ENCODE results near the gene TMEM156. TPM values are rescaled to one million over a fixed set of nuclear protein-coding genes. Genes with fewer than 3 reads are reported as not detected.

TMEM156 gene
- total RNA-seq, 1 donor from 2014 or later = not detected

DNA sequence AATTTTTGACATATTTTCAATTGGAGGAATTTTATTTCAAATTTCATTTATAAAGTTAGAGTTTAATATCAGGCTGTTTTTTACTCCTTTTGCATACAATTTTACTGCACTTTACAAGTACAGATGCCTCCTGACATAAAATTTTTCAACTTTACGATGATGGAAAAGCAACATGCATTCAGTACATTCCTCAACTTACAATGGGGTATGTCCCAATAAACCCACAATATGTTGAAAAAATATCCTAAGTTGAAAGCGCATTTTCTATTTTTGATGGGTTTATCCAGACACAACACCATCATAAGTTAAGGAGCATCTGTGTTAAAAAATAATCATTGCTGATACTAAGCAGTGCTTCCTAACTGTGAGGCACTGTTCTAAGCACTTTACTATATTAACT lies 34.2 kb upstream of the TMEM156 start:
- no peaks in the 10 kb centered on the region for H3K4me1 ChIP-seq

DNA sequence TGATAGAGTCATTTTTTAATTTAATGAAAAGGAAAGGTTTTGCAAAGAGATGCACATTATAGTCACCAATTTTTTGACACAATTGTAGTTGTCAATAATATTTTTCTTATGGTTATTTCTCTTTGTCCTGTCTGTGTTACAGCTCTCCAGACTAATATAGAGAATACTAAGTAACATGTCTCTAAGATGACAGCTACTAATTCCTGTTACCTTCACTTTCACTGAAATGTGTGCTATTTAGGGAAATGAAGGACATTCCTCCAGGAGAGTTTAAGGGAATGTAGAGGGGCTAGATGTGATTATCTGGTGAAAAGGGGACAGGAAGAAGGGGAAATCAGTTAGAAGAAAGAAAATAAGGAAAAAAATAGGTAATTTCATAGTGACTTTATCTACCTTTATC lies 31.2 kb upstream of the TMEM156 start:
- H3K4me1 ChIP-seq = no peaks in the 10 kb centered on the region
- DNase-seq (ENCODE audit: low spot score in 2 of 2) = no peak
- intact Hi-C loops (cut with DNase I) = no loop called here
- no peaks in the 10 kb centered on the region for H3K27me3 ChIP-seq
- TF ChIP-seq, protein P1, sequence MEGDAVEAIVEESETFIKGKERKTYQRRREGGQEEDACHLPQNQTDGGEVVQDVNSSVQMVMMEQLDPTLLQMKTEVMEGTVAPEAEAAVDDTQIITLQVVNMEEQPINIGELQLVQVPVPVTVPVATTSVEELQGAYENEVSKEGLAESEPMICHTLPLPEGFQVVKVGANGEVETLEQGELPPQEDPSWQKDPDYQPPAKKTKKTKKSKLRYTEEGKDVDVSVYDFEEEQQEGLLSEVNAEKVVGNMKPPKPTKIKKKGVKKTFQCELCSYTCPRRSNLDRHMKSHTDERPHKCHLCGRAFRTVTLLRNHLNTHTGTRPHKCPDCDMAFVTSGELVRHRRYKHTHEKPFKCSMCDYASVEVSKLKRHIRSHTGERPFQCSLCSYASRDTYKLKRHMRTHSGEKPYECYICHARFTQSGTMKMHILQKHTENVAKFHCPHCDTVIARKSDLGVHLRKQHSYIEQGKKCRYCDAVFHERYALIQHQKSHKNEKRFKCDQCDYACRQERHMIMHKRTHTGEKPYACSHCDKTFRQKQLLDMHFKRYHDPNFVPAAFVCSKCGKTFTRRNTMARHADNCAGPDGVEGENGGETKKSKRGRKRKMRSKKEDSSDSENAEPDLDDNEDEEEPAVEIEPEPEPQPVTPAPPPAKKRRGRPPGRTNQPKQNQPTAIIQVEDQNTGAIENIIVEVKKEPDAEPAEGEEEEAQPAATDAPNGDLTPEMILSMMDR (IDR thresholded peaks at IDR 0.05) = no peak
- H3K4me3 ChIP-seq = no peak overlapping the region
- no peaks in the 10 kb centered on the region for H3K36me3 ChIP-seq
- no peak overlapping the region for H3K27ac ChIP-seq
- no peaks in the 10 kb centered on the region for H3K9me3 ChIP-seq

More for the DNA sequence above, 34.2 kb upstream of the TMEM156 start:
- TF ChIP-seq, protein P1 (IDR thresholded peaks at IDR 0.05) = no peak
- Histone ChIP-seq H3K27me3 (no peaks in the 10 kb centered on the region), H3K4me3 (no peak overlapping the region), H3K27ac (no peak overlapping the region), H3K36me3 (no peaks in the 10 kb centered on the region), H3K9me3 (no peaks in the 10 kb centered on the region)
- no peak for DNase-seq (ENCODE audit: low spot score in 2 of 2)
- intact Hi-C loops (cut with DNase I) = no loop called here

DNA sequence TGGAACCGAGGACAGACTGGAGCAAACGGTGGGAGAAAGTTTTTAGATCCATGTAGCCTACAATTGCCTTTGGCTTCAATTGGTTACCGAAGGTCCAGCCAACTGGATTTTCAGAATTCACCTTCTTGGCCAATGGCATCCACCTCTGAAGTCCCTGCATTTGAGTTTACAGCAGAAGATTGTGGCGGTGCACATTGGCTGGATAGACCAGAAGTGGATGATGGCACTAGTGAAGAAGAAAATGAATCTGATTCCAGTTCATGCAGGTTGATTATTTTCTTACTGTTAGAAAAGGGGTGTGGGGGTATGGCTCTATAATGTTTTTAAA lies 30.5 kb upstream of the TMEM156 start:
- Histone ChIP-seq H3K27me3 (no peaks in the 10 kb centered on the region), H3K4me1 (no peaks in the 10 kb centered on the region), H3K27ac (no peak overlapping the region)

GRCh38 chr4:39062094-39062769 lies 30.0 kb upstream of the TMEM156 start, which contains the start of gene KLHL5:
KLHL5 (plus strand) TSS chr4:39062232; CDS start chr4:39062653, 421 bp downstream.
- no peak for DNase-seq (ENCODE audit: low spot score in 2 of 2)
- intact Hi-C loops (cut with DNase I) = no loop called here
- TF ChIP-seq, protein P1 (IDR thresholded peaks at IDR 0.05) = no peak
- H3K4me1 ChIP-seq = no peaks in the 10 kb centered on the region
- H3K27me3 ChIP-seq = no peaks in the 10 kb centered on the region
- H3K27ac ChIP-seq = no peak within 1 kb of the TSS
- H3K36me3 ChIP-seq = no peaks in the 10 kb centered on the region
- no peaks in the 10 kb centered on the region for H3K9me3 ChIP-seq
- no peak within 1 kb of the TSS for H3K4me3 ChIP-seq

More for the DNA sequence above, 30.5 kb upstream of the TMEM156 start:
- Histone ChIP-seq H3K36me3 (no peaks in the 10 kb centered on the region), H3K9me3 (no peaks in the 10 kb centered on the region), H3K4me3 (no peak overlapping the region)
- TF ChIP-seq, protein P1 (IDR thresholded peaks at IDR 0.05) = no peak
- DNase-seq (ENCODE audit: low spot score in 2 of 2) = no peak
- intact Hi-C loops (cut with DNase I) = no loop called here

DNA sequence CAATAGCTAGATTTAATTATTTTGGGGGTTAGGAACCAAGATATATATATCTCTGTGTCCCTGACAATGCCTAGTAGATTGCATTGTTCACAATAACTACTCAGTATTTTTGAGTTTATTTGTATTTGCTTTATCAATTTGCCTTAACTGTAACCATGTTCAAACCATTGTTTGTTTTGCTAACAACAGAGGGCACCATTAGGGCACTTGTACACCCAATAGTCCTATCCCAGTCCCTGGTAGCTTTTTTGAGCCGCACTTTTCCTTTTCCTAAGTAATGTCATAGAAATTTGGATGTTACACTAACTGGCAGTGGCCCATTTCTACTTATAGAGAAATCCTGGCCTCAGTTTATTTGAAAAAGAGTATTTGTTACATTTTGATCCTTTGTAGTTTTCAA lies 29.2 kb upstream of the TMEM156 start:
- TF ChIP-seq, protein P1 (IDR thresholded peaks at IDR 0.05) = no peak
- no peak overlapping the region for H3K4me3 ChIP-seq
- intact Hi-C loops (cut with DNase I) = no loop called here

More for the DNA sequence above, 29.2 kb upstream of the TMEM156 start:
- no peaks in the 10 kb centered on the region for H3K36me3 ChIP-seq
- H3K27ac ChIP-seq = no peak overlapping the region
- H3K27me3 ChIP-seq = no peaks in the 10 kb centered on the region
- DNase-seq (ENCODE audit: low spot score in 2 of 2) = no peak
- no peaks in the 10 kb centered on the region for H3K9me3 ChIP-seq
- H3K4me1 ChIP-seq = no peaks in the 10 kb centered on the region

Data from ascending aorta (tissue), 2 donors.